Tibial nerve (tissue), 4 donors: ENCODE measurements around the gene GBX1. TPM values are rescaled to one million over a fixed set of nuclear protein-coding genes. Genes with fewer than 3 reads are reported as not detected.

ENCODE experiments used
- DNase-seq, 2 donors: peaks; one replicate each; pipeline ENCODE4 v3.0.0-alpha.2; 2019; ENCODE audit warnings: low spot score in 2 of 2
- H3K27ac ChIP-seq, 4 donors: fragments of 200-600 bp; sonication (generic) in 3 of 4; one replicate each; pipeline ENCODE4 v1.5.1; 2017 to 2019; ENCODE audit warnings: mild to moderate bottlenecking in 1 of 4
- H3K27me3 ChIP-seq, 2 donors: fragments of 200-600 bp; sonication (generic) in 1 of 2; one replicate each; pipeline versions ENCODE4 v1.5.1 to v1.6.0; 2017 to 2019
- H3K36me3 ChIP-seq, 3 donors: fragments of 200-600 bp; sonication (generic); one replicate each; pipeline ENCODE4 v1.5.1; 2018 to 2019
- H3K4me1 ChIP-seq, 4 donors: fragments of 200-600 bp; sonication (generic) in 3 of 4; one replicate each; pipeline ENCODE4 v1.5.1; 2017 to 2019
- H3K4me3 ChIP-seq, 4 donors: fragments of 200-600 bp; sonication (generic) in 3 of 4; one replicate each; pipeline ENCODE4 v1.5.1; 2017 to 2019; ENCODE audit warnings: mild to moderate bottlenecking in 1 of 4, moderate library complexity in 1 of 4
- H3K9me3 ChIP-seq, 4 donors: fragments of 200-600 bp; sonication (generic) in 3 of 4; one replicate each; pipeline ENCODE4 v1.5.1; 2017 to 2019
- EP300 ChIP-seq, 2 donors: sonication (generic); formaldehyde crosslinking; IDR thresholded peaks; one replicate each; pipeline ENCODE4 v1.6.1; 2017; ENCODE audit warnings: antibody characterized with exemption in 2 of 2, mild to moderate bottlenecking in 1 of 2
- POLR2A ChIP-seq, 2 donors: fragments of 450-650 bp; IDR thresholded peaks; one replicate each; pipeline ENCODE4 v1.6.1; 2017; ENCODE audit warnings: antibody characterized with exemption in 2 of 2, mild to moderate bottlenecking in 2 of 2, moderate library complexity in 2 of 2
- WGBS, 2 donors: methylation state at CpG; one replicate each; pipeline ENCODE4 v1.1.5; 2018; 5-methylcytosine and 5-hydroxymethylcytosine counted together
- total RNA-seq, 4 donors: library from RNA; depleted of rRNA; stranded (reverse); fragments of >200 nt; gene quantifications; one replicate each; pipeline ENCODE4 v1.1.0, GENCODE V29; 2016
- TF ChIP-seq, protein P1 (sequence below), 5 experiments: fragments of 200-600 bp in 3 of 5; fragments of 450-650 bp in 2 of 5; sonication (generic) in 3 of 5; IDR thresholded peaks; one replicate each; pipeline ENCODE4 v1.5.1; 2016 to 2019; ENCODE audit warnings: antibody characterized with exemption in 5 of 5, mild to moderate bottlenecking in 3 of 5, moderate library complexity in 2 of 5

Gene GBX1
- total RNA-seq, 4 donors from 2014 or later, result not detected

GRCh38 chr7:151193203-151193978 lies 25.9 kb upstream of the GBX1 start:
- Histone ChIP-seq H3K27ac (no peak overlapping the region), H3K4me3 (no peak overlapping the region), H3K27me3 (no peaks in the 10 kb centered on the region), H3K36me3 (no peaks in the 10 kb centered on the region), H3K9me3 (no peaks in the 10 kb centered on the region), H3K4me1 (no peaks in the 10 kb centered on the region)
- no peak for DNase-seq
- WGBS, 2 donors, result 84 to 89% methylated on average over 14 of the region's 14 CpGs
- TF ChIP-seq EP300 (IDR thresholded peaks at IDR 0.05), result no peak
- TF ChIP-seq, protein P1, sequence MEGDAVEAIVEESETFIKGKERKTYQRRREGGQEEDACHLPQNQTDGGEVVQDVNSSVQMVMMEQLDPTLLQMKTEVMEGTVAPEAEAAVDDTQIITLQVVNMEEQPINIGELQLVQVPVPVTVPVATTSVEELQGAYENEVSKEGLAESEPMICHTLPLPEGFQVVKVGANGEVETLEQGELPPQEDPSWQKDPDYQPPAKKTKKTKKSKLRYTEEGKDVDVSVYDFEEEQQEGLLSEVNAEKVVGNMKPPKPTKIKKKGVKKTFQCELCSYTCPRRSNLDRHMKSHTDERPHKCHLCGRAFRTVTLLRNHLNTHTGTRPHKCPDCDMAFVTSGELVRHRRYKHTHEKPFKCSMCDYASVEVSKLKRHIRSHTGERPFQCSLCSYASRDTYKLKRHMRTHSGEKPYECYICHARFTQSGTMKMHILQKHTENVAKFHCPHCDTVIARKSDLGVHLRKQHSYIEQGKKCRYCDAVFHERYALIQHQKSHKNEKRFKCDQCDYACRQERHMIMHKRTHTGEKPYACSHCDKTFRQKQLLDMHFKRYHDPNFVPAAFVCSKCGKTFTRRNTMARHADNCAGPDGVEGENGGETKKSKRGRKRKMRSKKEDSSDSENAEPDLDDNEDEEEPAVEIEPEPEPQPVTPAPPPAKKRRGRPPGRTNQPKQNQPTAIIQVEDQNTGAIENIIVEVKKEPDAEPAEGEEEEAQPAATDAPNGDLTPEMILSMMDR (IDR thresholded peaks at IDR 0.05), result no peak
- TF ChIP-seq POLR2A (IDR thresholded peaks at IDR 0.05), result no peak

DNA sequence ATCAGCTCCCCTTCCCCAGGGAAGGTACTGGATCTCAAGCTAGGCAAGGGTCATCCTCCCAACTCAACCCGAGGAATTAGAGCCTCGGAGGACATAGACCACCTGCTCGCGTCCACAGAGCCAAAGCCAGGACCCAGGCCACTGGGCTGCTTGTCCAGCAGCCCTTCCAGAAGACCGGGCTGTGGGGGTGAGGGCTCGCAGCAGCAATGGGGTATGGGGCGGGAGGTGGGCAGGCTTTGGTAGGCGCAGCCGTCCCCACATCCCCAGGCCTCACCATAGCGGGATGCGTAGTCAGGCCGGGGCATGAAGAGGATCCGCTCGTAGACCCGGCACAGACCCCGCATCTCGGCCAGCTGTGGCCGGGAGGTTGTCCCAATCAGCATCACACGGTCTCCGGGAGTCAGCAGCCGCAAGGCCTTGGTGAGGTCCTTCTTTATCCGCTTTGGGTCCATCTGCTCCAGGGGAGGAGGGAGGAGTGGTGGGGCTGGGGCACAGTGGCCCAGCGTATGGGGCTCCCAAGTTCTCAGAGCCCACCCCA lies 24.6 kb upstream of the GBX1 start:
- H3K9me3 ChIP-seq, result no peaks in the 10 kb centered on the region
- TF ChIP-seq POLR2A (IDR thresholded peaks at IDR 0.05) (no peak), EP300 (IDR thresholded peaks at IDR 0.05) (no peak)
- TF ChIP-seq, protein P1 (IDR thresholded peaks at IDR 0.05), result no peak
- no peaks in the 10 kb centered on the region for H3K4me1 ChIP-seq
- no peak for DNase-seq
- 87 to 95% methylated on average over 15 to 23 of the region's 23 CpGs for WGBS, 2 donors
- peaks cover 0 to 6% of the 10 kb centered on the region in 2 donors for H3K27me3 ChIP-seq
- H3K4me3 ChIP-seq, result no peak overlapping the region
- H3K27ac ChIP-seq, result no peak overlapping the region
- H3K36me3 ChIP-seq, result no peaks in the 10 kb centered on the region

- no peak for DNase-seq
- H3K27me3 ChIP-seq, result peaks cover 0 to 11% of the 10 kb centered on the region in 2 donors
- H3K9me3 ChIP-seq, result no peaks in the 10 kb centered on the region
- H3K4me3 ChIP-seq, result no peak overlapping the region
- H3K27ac ChIP-seq, result no peak overlapping the region
- TF ChIP-seq, protein P1 (IDR thresholded peaks at IDR 0.05), result no peak
- TF ChIP-seq EP300 (IDR thresholded peaks at IDR 0.05) (no peak), POLR2A (IDR thresholded peaks at IDR 0.05) (no peak)
- H3K36me3 ChIP-seq, result no peaks in the 10 kb centered on the region
- 76 to 80% methylated on average over 12 of the region's 12 CpGs for WGBS, 2 donors
- H3K4me1 ChIP-seq, result no peaks in the 10 kb centered on the region
These were observed 24.1 kb upstream of the GBX1 start for GRCh38 chr7:151191544-151191943.

DNA sequence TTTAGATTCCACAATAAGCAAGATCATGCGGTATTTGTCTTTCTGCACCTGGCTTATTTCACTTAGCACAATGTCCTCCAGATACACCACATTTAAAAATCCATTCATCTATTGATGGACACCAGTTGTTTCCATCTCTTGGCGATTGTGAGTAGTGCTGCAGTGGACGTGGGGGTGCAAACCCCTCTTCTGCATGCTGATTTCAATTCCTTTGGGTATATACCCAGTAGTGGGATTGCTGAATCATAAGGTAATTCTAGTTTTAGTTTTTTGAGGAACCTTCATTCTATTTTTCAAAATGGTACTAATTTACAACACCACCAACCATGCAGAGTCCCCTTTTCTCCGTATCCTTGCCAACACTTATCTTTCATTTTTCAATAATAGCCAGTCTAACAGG lies 21.5 kb upstream of the GBX1 start:
- 73 to 82% methylated on average over 4 of the region's 4 CpGs for WGBS, 2 donors
- no peaks in the 10 kb centered on the region for H3K36me3 ChIP-seq
- no peak for DNase-seq
- H3K4me1 ChIP-seq, result no peaks in the 10 kb centered on the region
- H3K27ac ChIP-seq, result no peak overlapping the region
- peaks cover 0 to 11% of the 10 kb centered on the region in 2 donors for H3K27me3 ChIP-seq
- TF ChIP-seq EP300 (IDR thresholded peaks at IDR 0.05) (no peak), POLR2A (IDR thresholded peaks at IDR 0.05) (no peak)
- TF ChIP-seq, protein P1 (IDR thresholded peaks at IDR 0.05), result no peak
- H3K4me3 ChIP-seq, result no peak overlapping the region
- no peaks in the 10 kb centered on the region for H3K9me3 ChIP-seq

- no peaks in the 10 kb centered on the region for H3K9me3 ChIP-seq
- TF ChIP-seq, protein P1 (IDR thresholded peaks at IDR 0.05), result no peak
- TF ChIP-seq POLR2A (IDR thresholded peaks at IDR 0.05), result no peak
- TF ChIP-seq EP300 (IDR thresholded peaks at IDR 0.05), result no peak
- no peak for DNase-seq
- H3K36me3 ChIP-seq, result no peaks in the 10 kb centered on the region
- H3K4me1 ChIP-seq, result no peaks in the 10 kb centered on the region
- H3K27me3 ChIP-seq, result peaks cover 0 to 11% of the 10 kb centered on the region in 2 donors
- WGBS, 2 donors, result 51 to 68% methylated on average over 5 of the region's 5 CpGs
- H3K27ac ChIP-seq, result no peak overlapping the region
- no peak overlapping the region for H3K4me3 ChIP-seq
These were observed 20.7 kb upstream of the GBX1 start for GRCh38 chr7:151188252-151188542.
